ENCODE results near the gene MYLK3. TPM values are rescaled to one million over a fixed set of nuclear protein-coding genes. Genes with fewer than 3 reads are reported as not detected.
A peak's percentile ranks its signal among the peaks of the same experiment; 100 is the strongest.

The MYLK3 gene
- total and polyA plus RNA-seq, 2 donors (not counting 3 experiments of a cell fraction or from before 2014, with no cell fraction given), result not detected

- H3K4me3 ChIP-seq (replicated peaks in 1 of 3; ENCODE audit: insufficient read depth in 1 of 3, low read depth in 1 of 3, low read length in 3 of 3), result peak overlapping the region; percentile 62 to 96 (median 66)
- intact Hi-C loops (cut with micrococcal nuclease), result loop anchor here (5.0 kb wide), 2 partner anchors 52 to 112 kb away; no protein-coding TSS in a partner anchor
- dilution Hi-C loops (cut with MboI; ENCODE audit: extremely low pct_ligation_motif_present, low sequenced_read_pairs), result no loop called here
- H3K4me1 ChIP-seq (ENCODE audit: control insufficient read depth, extremely low read depth, insufficient read depth, low read length), result peaks cover 30% of the 10 kb centered on the region
- TF ChIP-seq FOS (IDR thresholded peaks at IDR 0.05; ENCODE audit: borderline replicate concordance, insufficient read depth, low read length) (no peak), MAX (IDR thresholded peaks at IDR 0.05; ENCODE audit: insufficient read depth, insufficient read length) (no peak), EZH2 (IDR thresholded peaks at IDR 0.05; ENCODE audit: borderline replicate concordance, low read depth, low read length, severe bottlenecking) (no peak), JUN (IDR thresholded peaks at IDR 0.05; ENCODE audit: borderline replicate concordance, insufficient read depth, insufficient read length, low read depth) (no peak), POLR2A (IDR thresholded peaks at IDR 0.05; ENCODE audit: low read depth, low read length) (no peak), GATA2 (IDR thresholded peaks at IDR 0.05; ENCODE audit: insufficient read depth, insufficient read length, low read depth, low read length) (no peak), POLR2AphosphoS5 (IDR thresholded peaks at IDR 0.05; ENCODE audit: insufficient read depth, low read depth, low read length) (no peak), MYC (IDR thresholded peaks at IDR 0.05; ENCODE audit: low read depth, low read length) (no peak), CTCF (IDR thresholded peaks at IDR 0.05; ENCODE audit: extremely low read depth in 1 of 2, insufficient read depth in 1 of 2, low read depth in 1 of 2, low read length in 2 of 2) (no peak)
- no peaks in the 10 kb centered on the region for H3K9me1 ChIP-seq (replicated peaks; ENCODE audit: control insufficient read depth, extremely low read depth, insufficient read depth, low read length)
- H3K36me3 ChIP-seq (ENCODE audit: control insufficient read depth in 2 of 2, extremely low read depth in 1 of 2, insufficient read depth in 2 of 2, low read length in 2 of 2), result peaks cover 0 to 4% of the 10 kb centered on the region in 2 experiments
- POLR2A ChIA-PET, result no interaction called here
- H3K4me2 ChIP-seq (ENCODE audit: insufficient read depth, low read length), result peak overlapping the region; percentile 97
- H3K9ac ChIP-seq (replicated peaks; ENCODE audit: extremely low read depth, insufficient read depth, low read length), result peak overlapping the region; percentile 69
- FAIRE-seq (peak; percentile 66), DNase-seq (ENCODE audit: low read depth, low spot score) (peak; percentile 25)
- peak overlapping the region; percentile 70 for H3K27ac ChIP-seq (ENCODE audit: insufficient read depth, low read depth, low read length)
- CTCF ChIA-PET, result interaction anchor here (0.9 to 2.9 kb wide), 4 partner anchors 13 to 111 kb away, joined by 3 to 14 read pairs (median 6); no protein-coding TSS in a partner anchor
- H4K20me1 ChIP-seq (replicated peaks; ENCODE audit: control insufficient read depth, extremely low read depth, insufficient read depth, low read length), result peaks cover 4% of the 10 kb centered on the region
- peak overlapping the region; percentile 63 for H2AFZ ChIP-seq (ENCODE audit: low read depth, low read length)
- no peaks in the 10 kb centered on the region for H3K27me3 ChIP-seq (ENCODE audit: control insufficient read depth in 2 of 2, insufficient read depth in 2 of 2, low read length in 2 of 2)
- peaks cover 50% of the 10 kb centered on the region for H3K79me2 ChIP-seq (ENCODE audit: control insufficient read depth, insufficient read depth, low read length)
- no peaks in the 10 kb centered on the region for H3K9me3 ChIP-seq (replicated peaks; ENCODE audit: control insufficient read depth, insufficient read depth, low read length)
- BruUV-seq (replicated peaks), result no TSS peak
These were observed 57.6 kb downstream of the MYLK3 start for GRCh38 chr16:46690281-46691178.
